Prostate gland (tissue), 2 donors: ENCODE measurements around the gene ARMC6.

Experiments used
- POLR2A ChIP-seq: fragments of 450-650 bp; IDR thresholded peaks from one replicate; pipeline ENCODE4 v1.6.1; 2016; ENCODE audit warnings: antibody characterized with exemption, mild to moderate bottlenecking
- TF ChIP-seq, protein P1 (sequence below), 4 experiments: fragments of 200-600 bp in 2 of 4; fragments of 450-650 bp in 2 of 4; sonication (generic) in 2 of 4; IDR thresholded peaks; 1 replicate in 3 of 4; 2 replicates in 1 of 4; pipeline ENCODE4 v1.5.1; 2016 to 2019; ENCODE audit warnings: antibody characterized with exemption in 4 of 4, mild to moderate bottlenecking in 2 of 4, moderate library complexity in 2 of 4

DNA sequence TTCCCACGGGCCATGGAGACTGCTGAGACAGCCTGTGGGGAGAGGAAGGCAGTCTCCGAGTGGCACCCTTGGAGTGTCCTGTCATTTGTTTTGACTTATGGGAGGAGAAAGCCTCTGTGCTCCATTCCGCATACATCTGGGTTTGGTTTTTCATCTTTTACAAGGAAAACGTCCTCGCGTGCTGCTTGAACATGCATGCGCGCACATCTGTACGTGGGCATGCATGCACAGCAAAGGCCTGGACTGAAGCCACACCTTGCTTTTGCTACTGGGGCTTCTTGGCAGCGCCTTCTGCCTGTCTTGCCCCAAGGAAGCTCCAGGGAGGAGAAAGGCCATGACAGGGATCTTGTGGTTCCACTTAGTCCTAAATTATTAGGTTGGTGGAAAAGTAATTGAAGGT lies 44.1 kb upstream of the ARMC6 start:
- TF ChIP-seq, protein P1, sequence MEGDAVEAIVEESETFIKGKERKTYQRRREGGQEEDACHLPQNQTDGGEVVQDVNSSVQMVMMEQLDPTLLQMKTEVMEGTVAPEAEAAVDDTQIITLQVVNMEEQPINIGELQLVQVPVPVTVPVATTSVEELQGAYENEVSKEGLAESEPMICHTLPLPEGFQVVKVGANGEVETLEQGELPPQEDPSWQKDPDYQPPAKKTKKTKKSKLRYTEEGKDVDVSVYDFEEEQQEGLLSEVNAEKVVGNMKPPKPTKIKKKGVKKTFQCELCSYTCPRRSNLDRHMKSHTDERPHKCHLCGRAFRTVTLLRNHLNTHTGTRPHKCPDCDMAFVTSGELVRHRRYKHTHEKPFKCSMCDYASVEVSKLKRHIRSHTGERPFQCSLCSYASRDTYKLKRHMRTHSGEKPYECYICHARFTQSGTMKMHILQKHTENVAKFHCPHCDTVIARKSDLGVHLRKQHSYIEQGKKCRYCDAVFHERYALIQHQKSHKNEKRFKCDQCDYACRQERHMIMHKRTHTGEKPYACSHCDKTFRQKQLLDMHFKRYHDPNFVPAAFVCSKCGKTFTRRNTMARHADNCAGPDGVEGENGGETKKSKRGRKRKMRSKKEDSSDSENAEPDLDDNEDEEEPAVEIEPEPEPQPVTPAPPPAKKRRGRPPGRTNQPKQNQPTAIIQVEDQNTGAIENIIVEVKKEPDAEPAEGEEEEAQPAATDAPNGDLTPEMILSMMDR (IDR thresholded peaks at IDR 0.05), result no peak
- TF ChIP-seq POLR2A, result no peak
